GM12873 (cell line): ENCODE data around the gene CHCHD4.

ENCODE experiments used
- CTCF ChIP-seq: IDR thresholded peaks from 2 replicates; pipeline ENCODE4 v1.5.1; 2012; ENCODE audit warnings: low read depth, mild to moderate bottlenecking, moderate library complexity, low read length, control low read depth; ENCODE audit not compliant: insufficient read depth; ENCODE audit errors: missing control alignments

CHCHD4 gene

GRCh38 chr3:14133188-14133800 is 8.6 kb upstream of the CHCHD4 start:
- no peak for TF ChIP-seq CTCF

- TF ChIP-seq CTCF = no peak
Observed at GRCh38 chr3:14132689-14133088, 8.0 kb upstream of the CHCHD4 start.

GRCh38 chr3:14132120-14132519 is 7.5 kb upstream of the CHCHD4 start:
- no peak for TF ChIP-seq CTCF

GRCh38 chr3:14131134-14131533 is 6.5 kb upstream of the CHCHD4 start:
- no peak for TF ChIP-seq CTCF

- TF ChIP-seq CTCF = no peak
Observed at GRCh38 chr3:14130707-14131106, 6.0 kb upstream of the CHCHD4 start.

GRCh38 chr3:14130230-14130629 is 5.6 kb upstream of the CHCHD4 start:
- no peak for TF ChIP-seq CTCF

- TF ChIP-seq CTCF = no peak
Observed at GRCh38 chr3:14129296-14129695, 4.6 kb upstream of the CHCHD4 start.
